ENCODE measurements around the gene SPTBN1. TPM values are rescaled to one million over a fixed set of nuclear protein-coding genes. Genes with fewer than 3 reads are reported as not detected.

The SPTBN1 gene
- total RNA-seq, 1 experiment from 2014 or later: 204 TPM

GRCh38 chr2:54668711-54669110, 212.6 kb downstream of the SPTBN1 start:
- Mint-ChIP-seq H3K27ac (no peak overlapping the region), H3K4me1 (peaks cover 25% of the 10 kb centered on the region)

GRCh38 chr2:54669677-54670484, 213.8 kb downstream of the SPTBN1 start:
- Mint-ChIP-seq H3K9me3 (no peaks in the 10 kb centered on the region), H3K27ac (no peak overlapping the region), H3K4me1 (peaks cover 27% of the 10 kb centered on the region), H3K27me3 (ENCODE audit: low read depth) (no peaks in the 10 kb centered on the region), H3K4me3 (no peak overlapping the region), H3K36me3 (peaks cover 54% of the 10 kb centered on the region)
- DNase-seq (ENCODE audit: low spot score): no peak
- ChIA-PET POLR2A (no interaction called here), CTCF (no interaction called here)
- ATAC-seq: no peak
- TF ChIP-seq GABPB1 (CRISPR knock-in tag; IDR thresholded peaks at IDR 0.05): peak; percentile 83
- no peak for TF ChIP-seq ZNF121 (CRISPR knock-in tag; IDR thresholded peaks at IDR 0.05)

More at GRCh38 chr2:54668711-54669110, 212.6 kb downstream of the SPTBN1 start:
- Mint-ChIP-seq H3K4me3 (no peak overlapping the region), H3K27me3 (ENCODE audit: low read depth) (no peaks in the 10 kb centered on the region), H3K36me3 (peaks cover 63% of the 10 kb centered on the region), H3K9me3 (no peaks in the 10 kb centered on the region)
- TF ChIP-seq SP1 (CRISPR knock-in tag; conservative IDR thresholded peaks at IDR 0.05): no peak
- TF ChIP-seq CREB1 (CRISPR knock-in tag; IDR thresholded peaks at IDR 0.05): no peak
- no peak for TF ChIP-seq ZSCAN18 (CRISPR knock-in tag; IDR thresholded peaks at IDR 0.05)
- no peak for TF ChIP-seq ZNF281 (CRISPR knock-in tag; IDR thresholded peaks at IDR 0.05)
- no peak for TF ChIP-seq ZNF396 (CRISPR knock-in tag; IDR thresholded peaks at IDR 0.05; ENCODE audit: borderline replicate concordance)
- no peak for TF ChIP-seq KAT7 (CRISPR knock-in tag; IDR thresholded peaks at IDR 0.05; ENCODE audit: borderline replicate concordance)
- no peak for TF ChIP-seq ZNF416 (CRISPR knock-in tag; IDR thresholded peaks at IDR 0.05)
- TF ChIP-seq TP53 (CRISPR knock-in tag; IDR thresholded peaks at IDR 0.05): no peak
- no peak for TF ChIP-seq MXD4 (CRISPR knock-in tag; IDR thresholded peaks at IDR 0.05; ENCODE audit: borderline replicate concordance)
- TF ChIP-seq E2F4 (CRISPR knock-in tag; IDR thresholded peaks at IDR 0.05; ENCODE audit: borderline replicate concordance, low read depth): no peak
- POLR2A ChIA-PET: no interaction called here
- DNase-seq (ENCODE audit: low spot score): no peak
- no peak for ATAC-seq
- CTCF ChIA-PET: no interaction called here

- Mint-ChIP-seq H3K4me3 (no peak overlapping the region), H3K36me3 (peaks cover 50% of the 10 kb centered on the region), H3K4me1 (peaks cover 23% of the 10 kb centered on the region), H3K27me3 (ENCODE audit: low read depth) (no peaks in the 10 kb centered on the region), H3K27ac (no peak overlapping the region), H3K9me3 (no peaks in the 10 kb centered on the region)
- POLR2A ChIA-PET: no interaction called here
- DNase-seq (ENCODE audit: low spot score): no peak
- CTCF ChIA-PET: no interaction called here
- no peak for ATAC-seq
- no peak for TF ChIP-seq SMAD4 (CRISPR knock-in tag; IDR thresholded peaks at IDR 0.05)
- no peak for TF ChIP-seq JAZF1 (CRISPR knock-in tag; IDR thresholded peaks at IDR 0.05)
- no peak for TF ChIP-seq ZNF671 (CRISPR knock-in tag; IDR thresholded peaks at IDR 0.05)
- TF ChIP-seq ERG (CRISPR knock-in tag; IDR thresholded peaks at IDR 0.05): no peak
- no peak for TF ChIP-seq IRF1 (CRISPR knock-in tag; IDR thresholded peaks at IDR 0.05)
- TF ChIP-seq SMAD3 (CRISPR knock-in tag; IDR thresholded peaks at IDR 0.05; ENCODE audit: borderline replicate concordance): no peak
- TF ChIP-seq TP53 (CRISPR knock-in tag; IDR thresholded peaks at IDR 0.05): no peak
- TF ChIP-seq ZBTB43 (CRISPR knock-in tag; IDR thresholded peaks at IDR 0.05): no peak
- no peak for TF ChIP-seq OVOL2 (CRISPR knock-in tag; IDR thresholded peaks at IDR 0.05; ENCODE audit: borderline replicate concordance)
- TF ChIP-seq ZNF219 (CRISPR knock-in tag; IDR thresholded peaks at IDR 0.05; ENCODE audit: borderline replicate concordance): no peak
- TF ChIP-seq PREB (CRISPR knock-in tag; IDR thresholded peaks at IDR 0.05; ENCODE audit: borderline replicate concordance): no peak
Observed at GRCh38 chr2:54670485-54671009, 214.4 kb downstream of the SPTBN1 start.

All from WTC11 (cell line).